Measurements from ENCODE around the gene GH1. TPM values are rescaled to one million over a fixed set of nuclear protein-coding genes. Genes with fewer than 3 reads are reported as not detected.
A peak's percentile ranks its signal among the peaks of the same experiment; 100 is the strongest.

The GH1 gene
- total and polyA plus RNA-seq, 9 donors = not detected

- Histone ChIP-seq H3K4me1 (ENCODE audit: insufficient read depth) (peaks cover 11% of the 10 kb centered on the region), H3K27me3 (no peaks in the 10 kb centered on the region), H3K9me3 (no peaks in the 10 kb centered on the region), H3K27ac (peak overlapping the region in 1 of 2 donors; percentile 10), H3K4me3 (no peak overlapping the region), H3K36me3 (no peaks in the 10 kb centered on the region)
- TF ChIP-seq EP300 (IDR thresholded peaks at IDR 0.05) (no peak), CTCF (IDR thresholded peaks at IDR 0.05) (no peak), POLR2A (IDR thresholded peaks at IDR 0.05) (no peak)
- 80 to 84% (median 83%) methylated on average over 4 of the region's 4 CpGs for WGBS, 3 donors
- no peak for DNase-seq
- intact Hi-C loops (cut with DNase I) = no loop called here
Measured at GRCh38 chr17:63955791-63956190, 37.2 kb upstream of the GH1 start.

DNA sequence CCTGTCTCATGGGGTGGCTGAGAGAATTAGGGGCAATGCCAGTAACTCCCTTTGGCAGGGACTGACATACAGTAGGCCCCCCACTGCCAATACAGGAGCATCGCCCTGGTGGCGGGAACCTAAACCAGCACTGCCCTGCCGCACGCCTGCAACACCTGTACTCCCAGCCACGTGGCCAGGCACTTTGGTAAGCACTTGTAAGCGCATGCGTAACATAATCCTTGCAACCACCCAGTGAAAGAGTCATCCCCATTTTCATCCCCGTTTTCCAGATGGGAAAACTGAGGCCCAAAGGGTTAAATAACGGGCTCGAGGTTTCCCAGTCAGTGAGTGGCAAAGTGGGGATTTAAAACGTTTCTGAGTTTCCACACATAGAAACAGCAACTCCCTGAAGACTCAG, 36.6 kb upstream of the GH1 start:
- TF ChIP-seq EP300 (IDR thresholded peaks at IDR 0.05) (no peak), CTCF (IDR thresholded peaks at IDR 0.05) (no peak), POLR2A (IDR thresholded peaks at IDR 0.05) (no peak)
- H3K9me3 ChIP-seq = no peaks in the 10 kb centered on the region
- H3K4me1 ChIP-seq (ENCODE audit: insufficient read depth) = peaks cover 13% of the 10 kb centered on the region
- H3K4me3 ChIP-seq = no peak overlapping the region
- DNase-seq = no peak
- H3K27ac ChIP-seq = peak overlapping the region in 1 of 2 donors; percentile 10
- intact Hi-C loops (cut with DNase I) = no loop called here
- 78 to 85% (median 80%) methylated on average over 11 of the region's 11 CpGs for WGBS, 3 donors
- H3K36me3 ChIP-seq = no peaks in the 10 kb centered on the region
- H3K27me3 ChIP-seq = no peaks in the 10 kb centered on the region

- TF ChIP-seq POLR2A (IDR thresholded peaks at IDR 0.05) = no peak
- no peak for TF ChIP-seq EP300 (IDR thresholded peaks at IDR 0.05)
- TF ChIP-seq CTCF (IDR thresholded peaks at IDR 0.05) = no peak
- peaks cover 18% of the 10 kb centered on the region for H3K4me1 ChIP-seq (ENCODE audit: insufficient read depth)
Measured at GRCh38 chr17:63954402-63955063, 35.9 kb upstream of the GH1 start.

DNA sequence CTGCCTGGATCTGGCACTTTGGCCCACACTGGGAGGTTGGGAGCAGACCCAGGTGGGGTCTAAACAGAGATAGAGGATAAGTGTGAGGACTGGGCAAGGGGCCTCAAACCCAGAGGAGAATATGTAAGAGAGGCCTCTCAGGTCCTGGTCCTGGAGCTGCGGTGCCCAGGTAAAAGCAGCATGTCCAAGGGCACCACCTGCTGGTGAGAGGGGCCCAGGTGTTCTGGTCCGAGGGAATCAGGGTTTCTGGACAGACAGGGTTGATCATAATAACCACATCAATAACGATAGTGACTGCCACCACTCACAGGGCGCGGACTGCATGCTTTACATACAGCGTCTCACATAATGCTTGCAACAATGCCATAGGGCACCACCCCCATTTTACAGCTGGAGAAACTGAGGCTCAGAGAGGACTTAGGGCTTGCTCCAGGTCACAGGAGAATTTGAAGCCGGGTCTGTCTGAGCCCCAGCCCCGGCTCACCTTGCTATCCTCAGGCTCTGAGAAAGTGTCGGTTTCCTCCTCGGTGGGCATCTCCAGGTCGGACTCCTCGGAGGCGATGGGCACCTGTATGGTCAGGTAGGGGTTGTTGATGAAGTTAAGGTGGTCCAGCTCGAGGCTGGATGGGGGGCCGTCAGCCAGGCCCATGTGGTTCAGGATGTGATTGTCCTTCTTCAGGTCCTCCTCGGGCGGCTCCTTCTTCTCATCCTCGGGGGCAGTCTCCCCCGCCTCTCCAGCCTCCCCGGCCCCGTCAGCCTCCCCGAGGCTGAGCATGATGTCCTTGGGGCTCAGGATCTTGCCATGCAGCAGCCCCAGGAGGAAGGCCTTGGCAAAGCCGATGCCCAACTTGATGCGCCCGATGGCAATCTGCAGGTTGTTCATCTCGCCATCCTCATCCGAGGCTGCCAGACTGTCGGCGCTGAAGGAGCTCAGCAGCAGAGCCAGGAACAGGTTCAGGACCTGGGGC, 32.6 kb upstream of the GH1 start:
- intact Hi-C loops (cut with DNase I) = no loop called here
- no peak for TF ChIP-seq EP300 (IDR thresholded peaks at IDR 0.05)
- TF ChIP-seq CTCF (IDR thresholded peaks at IDR 0.05) = no peak
- TF ChIP-seq POLR2A (IDR thresholded peaks at IDR 0.05) = no peak
- 89 to 92% (median 89%) methylated on average over 29 of the region's 29 CpGs for WGBS, 3 donors
- H3K4me3 ChIP-seq = no peak overlapping the region
- H3K27me3 ChIP-seq = no peaks in the 10 kb centered on the region
- no peak overlapping the region for H3K27ac ChIP-seq
- H3K9me3 ChIP-seq = no peaks in the 10 kb centered on the region
- no peaks in the 10 kb centered on the region for H3K36me3 ChIP-seq
- no peak for DNase-seq
- peaks cover 11% of the 10 kb centered on the region for H3K4me1 ChIP-seq (ENCODE audit: insufficient read depth)

More at GRCh38 chr17:63954402-63955063, 35.9 kb upstream of the GH1 start:
- H3K9me3 ChIP-seq = no peaks in the 10 kb centered on the region
- H3K27me3 ChIP-seq = no peaks in the 10 kb centered on the region
- DNase-seq = no peak
- intact Hi-C loops (cut with DNase I) = no loop called here
- 72 to 78% (median 77%) methylated on average over 11 of the region's 11 CpGs for WGBS, 3 donors
- no peak overlapping the region for H3K4me3 ChIP-seq
- no peaks in the 10 kb centered on the region for H3K36me3 ChIP-seq
- H3K27ac ChIP-seq = no peak overlapping the region

Data from ovary (tissue), 9 donors.